ENCODE measurements around the gene DNAH11. TPM values are rescaled to one million over a fixed set of nuclear protein-coding genes. Genes with fewer than 3 reads are reported as not detected.

The DNAH11 gene
- total and polyA plus RNA-seq, 4 donors, result 1.8 to 24.7 (median 8.1) TPM

GRCh38 chr7:21758286-21758685 lies 215.4 kb downstream of the DNAH11 start:
- no peak for DNase-seq
- no peak overlapping the region for H3K27ac ChIP-seq (ENCODE audit: low read depth in 1 of 2, low read length in 1 of 2)
- TF ChIP-seq, protein P1, sequence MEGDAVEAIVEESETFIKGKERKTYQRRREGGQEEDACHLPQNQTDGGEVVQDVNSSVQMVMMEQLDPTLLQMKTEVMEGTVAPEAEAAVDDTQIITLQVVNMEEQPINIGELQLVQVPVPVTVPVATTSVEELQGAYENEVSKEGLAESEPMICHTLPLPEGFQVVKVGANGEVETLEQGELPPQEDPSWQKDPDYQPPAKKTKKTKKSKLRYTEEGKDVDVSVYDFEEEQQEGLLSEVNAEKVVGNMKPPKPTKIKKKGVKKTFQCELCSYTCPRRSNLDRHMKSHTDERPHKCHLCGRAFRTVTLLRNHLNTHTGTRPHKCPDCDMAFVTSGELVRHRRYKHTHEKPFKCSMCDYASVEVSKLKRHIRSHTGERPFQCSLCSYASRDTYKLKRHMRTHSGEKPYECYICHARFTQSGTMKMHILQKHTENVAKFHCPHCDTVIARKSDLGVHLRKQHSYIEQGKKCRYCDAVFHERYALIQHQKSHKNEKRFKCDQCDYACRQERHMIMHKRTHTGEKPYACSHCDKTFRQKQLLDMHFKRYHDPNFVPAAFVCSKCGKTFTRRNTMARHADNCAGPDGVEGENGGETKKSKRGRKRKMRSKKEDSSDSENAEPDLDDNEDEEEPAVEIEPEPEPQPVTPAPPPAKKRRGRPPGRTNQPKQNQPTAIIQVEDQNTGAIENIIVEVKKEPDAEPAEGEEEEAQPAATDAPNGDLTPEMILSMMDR (IDR thresholded peaks at IDR 0.05; ENCODE audit: control extremely low read depth, extremely low read depth), result no peak
- H3K4me1 ChIP-seq (ENCODE audit: control insufficient read depth in 5 of 5, insufficient read depth in 5 of 5, low read length in 5 of 5), result no peaks in the 10 kb centered on the region
- peaks cover 0 to 9% (median 7%) of the 10 kb centered on the region in 3 donors for H3K27me3 ChIP-seq (ENCODE audit: control insufficient read depth in 3 of 3, insufficient read depth in 3 of 3, low read length in 2 of 3)
- no peak for ATAC-seq (ENCODE audit: insufficient read depth, low FRiP score)
- no peak overlapping the region for H3K9ac ChIP-seq (ENCODE audit: insufficient read depth in 1 of 2, low read length in 2 of 2)
- no peak overlapping the region for H3K4me3 ChIP-seq
- peaks cover 0 to 2% (median 0%) of the 10 kb centered on the region in 4 donors for H3K9me3 ChIP-seq (ENCODE audit: control insufficient read depth in 4 of 4, insufficient read depth in 3 of 4, low read length in 3 of 4)
- H3K36me3 ChIP-seq (ENCODE audit: control insufficient read depth in 4 of 4, insufficient read depth in 4 of 4, low read length in 4 of 4), result no peaks in the 10 kb centered on the region
- 60 to 75% methylated on average over 3 of the region's 3 CpGs for WGBS, 2 donors

DNA sequence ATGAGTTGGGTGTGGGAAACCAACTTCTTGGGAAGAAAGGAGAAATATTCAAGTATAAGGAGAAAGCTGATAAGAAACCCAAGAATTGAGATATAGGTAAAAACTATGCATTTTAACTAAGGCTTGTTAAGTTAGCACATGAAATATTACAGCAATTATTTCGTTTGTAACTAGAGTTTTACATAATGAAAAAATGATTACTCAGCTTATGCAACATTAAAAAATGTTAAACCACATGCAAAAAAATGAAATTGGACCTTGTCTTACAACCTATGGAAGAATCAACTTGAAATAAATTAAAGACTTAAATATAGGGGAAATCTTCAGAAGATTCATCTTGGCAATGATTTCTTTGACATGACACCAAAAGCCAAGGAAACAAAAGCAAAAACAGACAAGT lies 219.6 kb downstream of the DNAH11 start:
- TF ChIP-seq, protein P1 (IDR thresholded peaks at IDR 0.05; ENCODE audit: control extremely low read depth, extremely low read depth), result no peak
- H3K27me3 ChIP-seq (ENCODE audit: control insufficient read depth in 3 of 3, insufficient read depth in 3 of 3, low read length in 2 of 3), result peaks cover 0 to 26% (median 20%) of the 10 kb centered on the region in 3 donors
- no peak for DNase-seq
- WGBS, 2 donors, result 62 to 65% methylated on average over 1 of the region's 1 CpG
- no peak for ATAC-seq (ENCODE audit: insufficient read depth, low FRiP score)
- H3K36me3 ChIP-seq (ENCODE audit: control insufficient read depth in 4 of 4, insufficient read depth in 4 of 4, low read length in 4 of 4), result no peaks in the 10 kb centered on the region
- no peak overlapping the region for H3K4me3 ChIP-seq
- H3K27ac ChIP-seq (ENCODE audit: low read depth in 1 of 2, low read length in 1 of 2), result no peak overlapping the region
- peaks cover 0 to 3% (median 0%) of the 10 kb centered on the region in 5 donors for H3K4me1 ChIP-seq (ENCODE audit: control insufficient read depth in 5 of 5, insufficient read depth in 5 of 5, low read length in 5 of 5)
- H3K9ac ChIP-seq (ENCODE audit: insufficient read depth in 1 of 2, low read length in 2 of 2), result no peak overlapping the region
- peaks cover 0 to 2% (median 0%) of the 10 kb centered on the region in 4 donors for H3K9me3 ChIP-seq (ENCODE audit: control insufficient read depth in 4 of 4, insufficient read depth in 3 of 4, low read length in 3 of 4)

- no peaks in the 10 kb centered on the region for H3K9me3 ChIP-seq (ENCODE audit: control insufficient read depth in 4 of 4, insufficient read depth in 3 of 4, low read length in 3 of 4)
- ATAC-seq (ENCODE audit: insufficient read depth, low FRiP score), result no peak
- TF ChIP-seq, protein P1 (IDR thresholded peaks at IDR 0.05; ENCODE audit: control extremely low read depth, extremely low read depth), result no peak
- no peak overlapping the region for H3K9ac ChIP-seq (ENCODE audit: insufficient read depth in 1 of 2, low read length in 2 of 2)
- peaks cover 0 to 30% (median 27%) of the 10 kb centered on the region in 3 donors for H3K27me3 ChIP-seq (ENCODE audit: control insufficient read depth in 3 of 3, insufficient read depth in 3 of 3, low read length in 2 of 3)
- no peak overlapping the region for H3K27ac ChIP-seq (ENCODE audit: low read depth in 1 of 2, low read length in 1 of 2)
- no peak overlapping the region for H3K4me3 ChIP-seq
- no peak for DNase-seq
- H3K36me3 ChIP-seq (ENCODE audit: control insufficient read depth in 4 of 4, insufficient read depth in 4 of 4, low read length in 4 of 4), result no peaks in the 10 kb centered on the region
- WGBS, 2 donors, result 89 to 95% methylated on average over 4 of the region's 4 CpGs
- peaks cover 0 to 3% (median 0%) of the 10 kb centered on the region in 5 donors for H3K4me1 ChIP-seq (ENCODE audit: control insufficient read depth in 5 of 5, insufficient read depth in 5 of 5, low read length in 5 of 5)
Measured at GRCh38 chr7:21763818-21764217, 221.0 kb downstream of the DNAH11 start.

- Histone ChIP-seq H3K4me1 (ENCODE audit: control insufficient read depth in 5 of 5, insufficient read depth in 5 of 5, low read length in 5 of 5) (peaks cover 0 to 3% (median 0%) of the 10 kb centered on the region in 5 donors), H3K9me3 (ENCODE audit: control insufficient read depth in 4 of 4, insufficient read depth in 3 of 4, low read length in 3 of 4) (no peaks in the 10 kb centered on the region), H3K27ac (ENCODE audit: low read depth in 1 of 2, low read length in 1 of 2) (no peak overlapping the region), H3K36me3 (ENCODE audit: control insufficient read depth in 4 of 4, insufficient read depth in 4 of 4, low read length in 4 of 4) (no peaks in the 10 kb centered on the region), H3K27me3 (ENCODE audit: control insufficient read depth in 3 of 3, insufficient read depth in 3 of 3, low read length in 2 of 3) (peaks cover 0 to 37% (median 29%) of the 10 kb centered on the region in 3 donors), H3K4me3 (no peak overlapping the region), H3K9ac (ENCODE audit: insufficient read depth in 1 of 2, low read length in 2 of 2) (no peak overlapping the region)
- no peak for DNase-seq
- ATAC-seq (ENCODE audit: insufficient read depth, low FRiP score), result no peak
- 43 to 74% methylated on average over 2 of the region's 2 CpGs for WGBS, 2 donors
- TF ChIP-seq, protein P1 (IDR thresholded peaks at IDR 0.05; ENCODE audit: control extremely low read depth, extremely low read depth), result no peak
Measured at GRCh38 chr7:21766218-21766617, 223.4 kb downstream of the DNAH11 start.

Data from lung (tissue), 12 donors.